Muscle of leg (tissue), 11 donors: Measurements from ENCODE around the gene PRLHR. TPM values are rescaled to one million over a fixed set of nuclear protein-coding genes. Genes with fewer than 3 reads are reported as not detected.
"Not testable (repeated sequence)": the region's sequence is repeated elsewhere in the genome, so short reads cannot be mapped to it uniquely, and the experiment has no call there.

Experiments
- DNase-seq: peaks from one replicate; pipeline ENCODE4 v3.0.0; 2013
- H3K27ac ChIP-seq: one replicate; pipeline ENCODE4 v1.5.1; 2013; ENCODE audit warnings: mild to moderate bottlenecking, low read length, control low read depth
- H3K27me3 ChIP-seq: one replicate; pipeline ENCODE4 v1.6.1; 2013; ENCODE audit warnings: low read length; ENCODE audit not compliant: control insufficient read depth, insufficient read depth
- H3K36me3 ChIP-seq: one replicate; pipeline ENCODE4 v1.6.1; 2013; ENCODE audit warnings: low read length; ENCODE audit not compliant: control insufficient read depth, insufficient read depth
- H3K4me1 ChIP-seq: one replicate; pipeline ENCODE4 v1.6.1; 2013; ENCODE audit warnings: low read length; ENCODE audit not compliant: control insufficient read depth, insufficient read depth
- H3K4me3 ChIP-seq: one replicate; pipeline ENCODE4 v1.5.1; 2013; ENCODE audit warnings: low read length, control low read depth
- H3K9me3 ChIP-seq: replicated peaks from 2 replicates; pipeline ENCODE4 v1.6.1; 2013; ENCODE audit warnings: low read depth, low read length; ENCODE audit not compliant: control insufficient read depth
- WGBS: methylation state at CpG from one replicate; pipeline ENCODE4 v1.1.5; 2013; ENCODE audit warnings: missing lambda C conversion rate; ENCODE audit not compliant: insufficient coverage; 5-methylcytosine and 5-hydroxymethylcytosine counted together
- polyA plus RNA-seq, 8 donors: library from polyadenylated mRNA; unstranded; fragments of 120-200 nt; gene quantifications; one replicate each; pipeline versions ENCODE4 v1.2.1 to v1.2.3, GENCODE V29; 2013; ENCODE audit warnings: inconsistent platforms in 1 of 8, low replicate concordance in 1 of 8; ENCODE audit not compliant: insufficient read length in 8 of 8, insufficient read depth in 1 of 8
- total RNA-seq: library from RNA; stranded (reverse); fragments of 120-200 nt; gene quantifications from one replicate; pipeline ENCODE4 v1.2.4, GENCODE V29; 2013

PRLHR gene
- total and polyA plus RNA-seq, 9 donors, result 0.03 to 0.12 (median 0.04) TPM; not detected in 6

GRCh38 chr10:118621304-118621942 lies 26.0 kb upstream of the PRLHR start:
- no peaks in the 10 kb centered on the region for H3K36me3 ChIP-seq

GRCh38 chr10:118613863-118614262 lies 18.4 kb upstream of the PRLHR start:
- DNase-seq, H3K36me3 ChIP-seq, H3K27ac ChIP-seq, H3K9me3 ChIP-seq, H3K27me3 ChIP-seq, H3K4me1 ChIP-seq, H3K4me3 ChIP-seq: not testable (repeated sequence)
- WGBS, result 15% methylated on average over 2 of the region's 4 CpGs

More at GRCh38 chr10:118621304-118621942, 26.0 kb upstream of the PRLHR start:
- H3K4me3 ChIP-seq, result no peak overlapping the region
- WGBS, result 33% methylated on average over 4 of the region's 7 CpGs
- H3K27ac ChIP-seq, result no peak overlapping the region
- DNase-seq, result no peak
- H3K4me1 ChIP-seq, result no peaks in the 10 kb centered on the region
- no peaks in the 10 kb centered on the region for H3K9me3 ChIP-seq
- peaks cover 4% of the 10 kb centered on the region for H3K27me3 ChIP-seq

- DNase-seq, result no peak
- Histone ChIP-seq H3K4me1 (no peaks in the 10 kb centered on the region), H3K36me3 (no peaks in the 10 kb centered on the region), H3K9me3 (peaks cover 6% of the 10 kb centered on the region), H3K4me3 (no peak overlapping the region), H3K27me3 (peaks cover 2% of the 10 kb centered on the region), H3K27ac (no peak overlapping the region)
- no CpG with 5 or more reads among the region's 2 CpGs for WGBS
Measured at GRCh38 chr10:118610577-118610976, 15.1 kb upstream of the PRLHR start.

- WGBS, result 82% methylated on average over 4 of the region's 4 CpGs
- no peak overlapping the region for H3K27ac ChIP-seq
- no peaks in the 10 kb centered on the region for H3K36me3 ChIP-seq
- no peak for DNase-seq
- peaks cover 6% of the 10 kb centered on the region for H3K9me3 ChIP-seq
- no peak overlapping the region for H3K4me3 ChIP-seq
- no peaks in the 10 kb centered on the region for H3K4me1 ChIP-seq
- peaks cover 2% of the 10 kb centered on the region for H3K27me3 ChIP-seq
Measured at GRCh38 chr10:118607768-118608354, 12.4 kb upstream of the PRLHR start.

- no peak overlapping the region for H3K27ac ChIP-seq
- H3K4me1 ChIP-seq, result no peaks in the 10 kb centered on the region
- DNase-seq, result no peak
- peaks cover 6% of the 10 kb centered on the region for H3K9me3 ChIP-seq
- WGBS, result 70% methylated on average over 4 of the region's 10 CpGs
- no peaks in the 10 kb centered on the region for H3K36me3 ChIP-seq
- H3K4me3 ChIP-seq, result no peak overlapping the region
- peaks cover 2% of the 10 kb centered on the region for H3K27me3 ChIP-seq
Measured at GRCh38 chr10:118605694-118606093, 10.2 kb upstream of the PRLHR start.

GRCh38 chr10:118596426-118597124 lies 1.1 kb upstream of the PRLHR start:
- peaks cover 40% of the 10 kb centered on the region for H3K27me3 ChIP-seq
- no peak for DNase-seq
- WGBS, result 5% methylated on average over 10 of the region's 16 CpGs
- no peak overlapping the region for H3K4me3 ChIP-seq
- peaks cover 4% of the 10 kb centered on the region for H3K4me1 ChIP-seq
- no peaks in the 10 kb centered on the region for H3K36me3 ChIP-seq
- H3K27ac ChIP-seq, result no peak overlapping the region
- H3K9me3 ChIP-seq, result no peaks in the 10 kb centered on the region

GRCh38 chr10:118595064-118595420 lies 406 bp downstream of the PRLHR start:
- no peak for DNase-seq
- H3K9me3 ChIP-seq, result no peaks in the 10 kb centered on the region
- peaks cover 40% of the 10 kb centered on the region for H3K27me3 ChIP-seq
- 10% methylated on average over 22 of the region's 22 CpGs for WGBS
- H3K4me1 ChIP-seq, result peaks cover 4% of the 10 kb centered on the region
- H3K4me3 ChIP-seq, result no peak overlapping the region
- H3K27ac ChIP-seq, result no peak overlapping the region
- no peaks in the 10 kb centered on the region for H3K36me3 ChIP-seq

GRCh38 chr10:118594392-118595063 lies 920 bp downstream of the PRLHR start:
- no peak overlapping the region for H3K4me3 ChIP-seq
- no peak overlapping the region for H3K27ac ChIP-seq
- DNase-seq, result peak; percentile 47
- 8% methylated on average over 70 of the region's 70 CpGs for WGBS
- H3K27me3 ChIP-seq, result peaks cover 40% of the 10 kb centered on the region
- peaks cover 4% of the 10 kb centered on the region for H3K4me1 ChIP-seq
- no peaks in the 10 kb centered on the region for H3K36me3 ChIP-seq
- no peaks in the 10 kb centered on the region for H3K9me3 ChIP-seq

GRCh38 chr10:118592675-118593330 lies 2.6 kb downstream of the PRLHR start:
- Histone ChIP-seq H3K27me3 (peaks cover 45% of the 10 kb centered on the region), H3K36me3 (no peaks in the 10 kb centered on the region), H3K9me3 (no peaks in the 10 kb centered on the region), H3K4me1 (peaks cover 4% of the 10 kb centered on the region), H3K27ac (no peak overlapping the region), H3K4me3 (no peak overlapping the region)
- 88% methylated on average over 1 of the region's 2 CpGs for WGBS
- no peak for DNase-seq

GRCh38 chr10:118590334-118590733 lies 5.1 kb downstream of the PRLHR start:
- H3K4me1 ChIP-seq, result no peaks in the 10 kb centered on the region
- H3K4me3 ChIP-seq, result no peak overlapping the region
- peaks cover 23% of the 10 kb centered on the region for H3K27me3 ChIP-seq
- H3K9me3 ChIP-seq, result no peaks in the 10 kb centered on the region
- WGBS, result no CpG with 5 or more reads among the region's 2 CpGs
- H3K27ac ChIP-seq, result no peak overlapping the region
- no peak for DNase-seq
- H3K36me3 ChIP-seq, result no peaks in the 10 kb centered on the region
